Fibroblast of villous mesenchyme (primary cell): Measurements from ENCODE around the gene LSM8. TPM values are rescaled to one million over a fixed set of nuclear protein-coding genes. Genes with fewer than 3 reads are reported as not detected.
A peak's percentile ranks its signal among the peaks of the same experiment; 100 is the strongest.

ENCODE experiments used
- DNase-seq: peaks from one replicate; pipeline ENCODE4 v3.0.0-alpha.2; 2010; ENCODE audit warnings: low read depth
- H3K4me3 ChIP-seq: 2 replicates; pipeline ENCODE4 v1.5.1; 2011; ENCODE audit warnings: low read depth, mild to moderate bottlenecking, low read length
- total RNA-seq: library from RNA; depleted of rRNA; stranded (reverse); fragments of >200 nt; gene quantifications from 2 replicates; pipeline ENCODE4 v1.2.3, GENCODE V29; 2012
- TF ChIP-seq, protein P1 (sequence below): IDR thresholded peaks from 2 replicates; pipeline ENCODE4 v1.5.1; 2012; ENCODE audit warnings: low read depth, mild to moderate bottlenecking, low read length; ENCODE audit not compliant: insufficient read depth

Gene LSM8
- total RNA-seq, 1 donor = 28.5 TPM

DNA sequence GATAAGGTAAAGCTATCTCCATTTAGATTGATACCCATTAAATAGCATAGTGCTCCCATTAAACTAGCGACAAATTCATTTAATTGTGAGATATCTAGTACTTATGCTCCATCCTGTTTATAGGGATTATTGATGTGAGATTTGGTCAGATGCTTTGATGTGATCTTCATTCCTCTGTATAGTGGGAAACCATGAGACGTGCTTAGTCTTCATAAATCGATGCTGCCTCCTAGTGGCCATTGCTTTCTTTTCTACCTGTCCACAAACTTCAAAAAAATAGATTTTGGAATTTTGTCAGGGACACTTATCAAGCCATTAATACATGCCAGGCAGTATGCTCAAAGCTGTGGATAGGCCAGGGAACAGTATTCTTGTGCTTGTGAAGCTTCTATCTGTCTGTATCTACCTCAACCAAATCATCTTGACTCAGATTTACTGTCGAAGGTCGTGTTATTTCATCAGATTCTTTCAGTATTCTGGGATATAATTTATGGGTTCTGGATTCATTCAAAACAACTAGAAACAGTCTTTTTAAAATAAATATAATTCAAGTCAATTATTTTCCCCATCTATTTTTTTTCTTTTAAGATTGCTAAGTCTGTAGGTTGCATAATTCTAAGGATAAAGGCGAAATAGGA, 12.0 kb downstream of the LSM8 start:
- TF ChIP-seq, protein P1, sequence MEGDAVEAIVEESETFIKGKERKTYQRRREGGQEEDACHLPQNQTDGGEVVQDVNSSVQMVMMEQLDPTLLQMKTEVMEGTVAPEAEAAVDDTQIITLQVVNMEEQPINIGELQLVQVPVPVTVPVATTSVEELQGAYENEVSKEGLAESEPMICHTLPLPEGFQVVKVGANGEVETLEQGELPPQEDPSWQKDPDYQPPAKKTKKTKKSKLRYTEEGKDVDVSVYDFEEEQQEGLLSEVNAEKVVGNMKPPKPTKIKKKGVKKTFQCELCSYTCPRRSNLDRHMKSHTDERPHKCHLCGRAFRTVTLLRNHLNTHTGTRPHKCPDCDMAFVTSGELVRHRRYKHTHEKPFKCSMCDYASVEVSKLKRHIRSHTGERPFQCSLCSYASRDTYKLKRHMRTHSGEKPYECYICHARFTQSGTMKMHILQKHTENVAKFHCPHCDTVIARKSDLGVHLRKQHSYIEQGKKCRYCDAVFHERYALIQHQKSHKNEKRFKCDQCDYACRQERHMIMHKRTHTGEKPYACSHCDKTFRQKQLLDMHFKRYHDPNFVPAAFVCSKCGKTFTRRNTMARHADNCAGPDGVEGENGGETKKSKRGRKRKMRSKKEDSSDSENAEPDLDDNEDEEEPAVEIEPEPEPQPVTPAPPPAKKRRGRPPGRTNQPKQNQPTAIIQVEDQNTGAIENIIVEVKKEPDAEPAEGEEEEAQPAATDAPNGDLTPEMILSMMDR = peak; percentile 68
- DNase-seq = peak; percentile 70
- no peak overlapping the region for H3K4me3 ChIP-seq

DNA sequence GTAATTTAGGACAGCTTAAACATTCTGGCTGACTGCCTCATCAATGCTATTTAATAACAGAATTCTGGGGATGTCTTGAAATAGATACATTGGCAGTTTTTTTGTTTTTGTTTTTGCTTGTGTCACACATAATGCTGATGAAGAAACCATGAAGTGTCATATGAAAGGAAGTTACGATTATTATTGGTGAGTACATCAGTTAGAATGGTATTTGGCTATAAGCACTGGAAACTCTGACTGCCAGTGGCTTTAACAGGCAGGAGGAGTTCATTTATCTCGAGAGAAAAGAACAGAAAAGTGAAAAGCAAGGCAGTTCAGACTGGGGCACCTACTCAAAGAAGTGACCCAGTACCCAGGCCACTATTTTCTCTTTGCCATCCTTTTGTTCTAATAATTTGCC, 18.1 kb downstream of the LSM8 start:
- no peak overlapping the region for H3K4me3 ChIP-seq
- no peak for DNase-seq
- TF ChIP-seq, protein P1 = no peak

DNA sequence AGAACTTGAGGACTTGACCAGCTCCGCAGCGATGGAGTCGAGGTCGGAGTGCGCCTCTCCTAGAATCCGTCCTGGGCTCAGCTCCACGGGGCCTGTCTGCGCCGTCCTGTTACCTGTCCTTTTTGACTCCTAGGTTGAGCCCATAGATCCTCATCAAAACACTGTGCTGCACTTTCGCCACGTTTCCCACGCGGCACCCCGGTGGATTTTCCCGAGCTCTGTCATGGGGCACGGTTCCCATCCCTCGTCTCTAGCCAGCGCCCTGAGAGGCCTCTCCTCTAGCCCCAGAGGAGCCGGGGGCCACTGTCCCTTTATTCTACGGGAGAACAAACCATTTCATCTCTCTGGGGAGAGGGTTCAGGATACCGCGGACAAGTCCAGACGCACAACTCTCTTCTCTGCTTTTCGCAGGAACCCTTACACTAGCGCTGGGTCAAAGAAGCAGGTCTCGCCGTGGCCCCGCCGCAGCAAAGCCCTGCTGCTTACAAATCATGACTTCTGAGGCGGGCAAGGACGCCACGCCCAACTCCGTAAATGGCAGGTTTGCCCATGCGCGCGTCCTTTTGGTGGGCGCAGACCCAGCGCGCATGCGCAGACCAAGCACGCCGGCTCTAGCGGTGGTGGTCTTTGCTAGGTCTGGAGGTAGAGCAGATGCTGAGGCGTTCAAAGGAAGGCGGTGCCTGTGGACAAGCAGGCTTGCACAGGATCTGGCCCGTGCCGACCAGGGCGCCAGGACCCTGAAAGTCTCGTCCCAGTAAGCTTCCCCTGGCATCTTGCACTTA, 30.3 kb downstream of the LSM8 start:
- peak overlapping the region; percentile 68 for H3K4me3 ChIP-seq
- TF ChIP-seq, protein P1 = no peak
- peak; percentile 75 for DNase-seq

DNA sequence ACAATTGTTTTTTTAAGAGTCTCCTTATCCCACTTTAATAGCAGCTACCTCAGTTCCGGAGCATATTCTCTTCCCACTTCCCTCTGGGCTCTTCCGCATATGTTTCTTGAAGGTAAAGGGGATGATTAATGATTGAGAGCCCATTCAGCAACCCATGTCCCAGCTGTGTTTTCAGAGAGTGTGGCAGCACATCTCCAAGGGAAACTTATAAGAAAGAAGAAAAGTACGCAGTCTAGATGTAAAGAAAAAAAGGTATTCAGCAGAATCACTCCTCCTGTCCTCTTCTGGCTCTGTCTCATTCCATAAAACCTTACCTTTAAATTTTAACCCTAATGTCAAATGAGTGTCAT, 30.8 kb downstream of the LSM8 start:
- TF ChIP-seq, protein P1 = no peak
- peak overlapping the region; percentile 68 for H3K4me3 ChIP-seq
- DNase-seq = no peak

DNA sequence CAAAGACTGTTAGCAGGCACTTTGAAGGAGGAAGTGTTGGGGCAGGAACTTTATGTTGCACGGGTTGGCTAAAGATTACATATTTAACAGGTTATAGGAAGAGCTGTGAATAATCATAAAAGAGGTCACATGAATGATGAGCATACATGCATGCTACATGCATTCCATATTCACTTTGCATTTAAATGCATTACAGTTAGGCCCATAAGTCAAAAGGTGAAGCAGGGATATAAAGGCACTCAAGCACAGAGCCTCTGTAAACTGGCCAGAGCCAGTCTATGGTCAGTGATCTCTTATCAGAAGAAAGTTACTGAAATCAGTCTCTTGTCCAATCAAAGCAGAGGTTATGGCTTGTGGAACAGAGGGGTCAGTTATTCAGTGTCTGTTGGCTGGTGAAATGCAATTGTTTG, 33.3 kb downstream of the LSM8 start:
- no peak overlapping the region for H3K4me3 ChIP-seq
- DNase-seq = no peak

DNA sequence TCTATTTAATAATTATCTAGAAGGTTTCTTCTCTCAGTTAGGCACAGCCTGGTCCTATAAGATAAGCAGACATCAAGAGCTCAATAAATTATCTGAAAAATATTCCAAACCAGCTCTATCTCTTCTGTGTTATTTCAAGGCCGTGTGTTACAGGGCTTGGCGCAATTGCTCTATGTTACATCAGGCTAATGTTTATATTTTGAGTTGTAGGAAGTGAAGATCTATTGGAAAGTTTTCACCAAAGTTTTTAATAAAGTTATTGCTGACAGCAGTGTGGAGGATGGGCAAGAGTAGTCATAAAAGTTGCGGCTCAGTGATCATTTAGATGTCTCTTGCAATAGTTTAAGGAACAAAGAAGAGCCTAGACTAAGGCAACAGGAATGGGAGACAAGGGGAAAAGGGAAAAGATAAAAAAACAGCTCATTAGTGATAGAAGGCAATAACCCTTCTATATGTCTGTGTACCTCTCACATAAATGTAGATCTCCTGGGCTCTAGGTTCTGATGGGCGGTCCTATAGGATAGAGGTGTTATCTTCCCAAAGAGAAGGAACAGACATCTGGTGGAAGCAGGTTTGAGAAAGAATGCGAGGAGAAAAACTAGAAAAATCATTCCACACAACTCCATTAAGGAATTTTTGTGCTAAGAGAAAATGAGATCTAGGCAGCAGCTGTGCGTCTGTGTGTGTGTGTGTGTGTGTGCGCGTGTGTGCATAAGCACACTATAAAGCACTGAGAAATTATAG, 34.6 kb downstream of the LSM8 start:
- H3K4me3 ChIP-seq = no peak overlapping the region
- DNase-seq = peak; percentile 26
- TF ChIP-seq, protein P1 = no peak

More for the DNA sequence above, 33.3 kb downstream of the LSM8 start:
- TF ChIP-seq, protein P1 = no peak
